H54 (cell line): Measurements from ENCODE around the gene SDF2L1.
"Not testable (repeated sequence)": the region's sequence is repeated elsewhere in the genome, so short reads cannot be mapped to it uniquely, and the experiment has no call there.

Source experiments
- DNase-seq: peaks from one replicate; pipeline ENCODE4 v3.0.0; 2011; ENCODE audit warnings: low spot score, mixed read lengths; ENCODE audit not compliant: insufficient read length
- FAIRE-seq: peaks from 3 replicates; lab custom pipeline; 2011; peaks lifted over from hg19 to GRCh38; lab: Jason Lieb, UNC
- POLR2A ChIP-seq: IDR thresholded peaks from 2 replicates; pipeline ENCODE4 v1.6.1; 2011; ENCODE audit warnings: low read depth, mild to moderate bottlenecking, low read length

The SDF2L1 gene

GRCh38 chr22:21611210-21611977 is 30.7 kb upstream of the SDF2L1 start:
- TF ChIP-seq POLR2A = no peak
- FAIRE-seq = no peak
- no peak for DNase-seq

GRCh38 chr22:21612858-21613257 is 29.2 kb upstream of the SDF2L1 start:
- no peak for DNase-seq
- no peak for FAIRE-seq
- no peak for TF ChIP-seq POLR2A

- FAIRE-seq = no peak
- TF ChIP-seq POLR2A = no peak
- DNase-seq = no peak
Observed at GRCh38 chr22:21613553-21614233, 28.4 kb upstream of the SDF2L1 start.

- FAIRE-seq (no peak), DNase-seq (no peak)
- TF ChIP-seq POLR2A = no peak
Observed at GRCh38 chr22:21615731-21616130, 26.4 kb upstream of the SDF2L1 start.

- FAIRE-seq, DNase-seq: not testable (repeated sequence)
Observed at GRCh38 chr22:21617337-21617736, 24.8 kb upstream of the SDF2L1 start.

GRCh38 chr22:21621025-21621424 is 21.1 kb upstream of the SDF2L1 start:
- DNase-seq = no peak
- no peak for TF ChIP-seq POLR2A
- no peak for FAIRE-seq

- DNase-seq (no peak), FAIRE-seq (no peak)
- no peak for TF ChIP-seq POLR2A
Observed at GRCh38 chr22:21622011-21622918, 19.8 kb upstream of the SDF2L1 start.

GRCh38 chr22:21622919-21623647 is 19.0 kb upstream of the SDF2L1 start:
- FAIRE-seq (no peak), DNase-seq (no peak)

GRCh38 chr22:21623648-21623970 is 18.5 kb upstream of the SDF2L1 start:
- no peak for DNase-seq
- no peak for FAIRE-seq
- no peak for TF ChIP-seq POLR2A

More at GRCh38 chr22:21622919-21623647, 19.0 kb upstream of the SDF2L1 start:
- no peak for TF ChIP-seq POLR2A

GRCh38 chr22:21624120-21624879 is 17.8 kb upstream of the SDF2L1 start:
- TF ChIP-seq POLR2A = no peak
- DNase-seq = no peak
- no peak for FAIRE-seq

GRCh38 chr22:21624880-21625791 is 17.0 kb upstream of the SDF2L1 start:
- FAIRE-seq = no peak
- no peak for DNase-seq
- no peak for TF ChIP-seq POLR2A
